ENCODE measurements around the gene OR51B4. TPM values are rescaled to one million over a fixed set of nuclear protein-coding genes. Genes with fewer than 3 reads are reported as not detected.

The OR51B4 gene
- total RNA-seq, 2 experiments from 2014 or later, result not detected

DNA sequence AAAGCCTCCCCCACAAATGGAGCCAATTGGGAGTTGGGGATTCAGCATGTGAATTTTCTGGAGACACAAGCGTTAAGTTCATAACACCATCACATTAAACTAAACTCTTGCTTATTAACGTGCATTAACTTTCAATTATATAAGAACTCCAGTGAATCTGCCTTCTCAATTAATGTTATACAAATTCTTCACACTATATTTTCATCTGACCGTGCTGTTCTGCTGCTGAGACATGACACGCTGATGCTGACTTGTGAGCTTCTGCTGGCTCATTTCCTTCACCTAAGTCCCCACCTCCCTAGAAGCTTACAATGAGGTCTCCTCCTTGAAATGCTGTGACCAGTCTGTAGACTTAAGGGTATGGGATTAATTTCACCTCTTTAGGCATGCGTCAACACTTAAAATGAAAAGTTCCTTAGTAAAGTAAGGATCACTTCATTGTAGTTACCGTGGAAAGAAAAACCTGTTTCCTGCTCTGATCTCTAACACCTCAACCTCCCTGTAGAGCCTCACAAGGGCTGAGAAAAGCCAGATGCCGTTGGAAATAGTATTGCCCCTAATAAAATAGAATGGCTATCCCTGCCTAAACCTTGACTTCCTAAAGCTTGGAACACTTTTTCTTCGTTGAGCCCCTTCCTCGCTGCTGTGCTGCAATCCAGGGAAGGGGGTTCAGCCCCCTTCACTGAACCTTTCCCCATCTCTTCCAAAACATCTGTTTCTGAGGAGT is 49.4 kb downstream of the OR51B4 start:
- Mint-ChIP-seq H3K27me3 (peaks cover 2% of the 10 kb centered on the region), H3K4me1 (ENCODE audit: low read depth) (no peaks in the 10 kb centered on the region), H3K9me3 (no peaks in the 10 kb centered on the region), H3K4me3 (no peak overlapping the region), H3K36me3 (ENCODE audit: low read depth) (no peaks in the 10 kb centered on the region), H3K27ac (no peak overlapping the region)
- TF ChIP-seq, protein P1, sequence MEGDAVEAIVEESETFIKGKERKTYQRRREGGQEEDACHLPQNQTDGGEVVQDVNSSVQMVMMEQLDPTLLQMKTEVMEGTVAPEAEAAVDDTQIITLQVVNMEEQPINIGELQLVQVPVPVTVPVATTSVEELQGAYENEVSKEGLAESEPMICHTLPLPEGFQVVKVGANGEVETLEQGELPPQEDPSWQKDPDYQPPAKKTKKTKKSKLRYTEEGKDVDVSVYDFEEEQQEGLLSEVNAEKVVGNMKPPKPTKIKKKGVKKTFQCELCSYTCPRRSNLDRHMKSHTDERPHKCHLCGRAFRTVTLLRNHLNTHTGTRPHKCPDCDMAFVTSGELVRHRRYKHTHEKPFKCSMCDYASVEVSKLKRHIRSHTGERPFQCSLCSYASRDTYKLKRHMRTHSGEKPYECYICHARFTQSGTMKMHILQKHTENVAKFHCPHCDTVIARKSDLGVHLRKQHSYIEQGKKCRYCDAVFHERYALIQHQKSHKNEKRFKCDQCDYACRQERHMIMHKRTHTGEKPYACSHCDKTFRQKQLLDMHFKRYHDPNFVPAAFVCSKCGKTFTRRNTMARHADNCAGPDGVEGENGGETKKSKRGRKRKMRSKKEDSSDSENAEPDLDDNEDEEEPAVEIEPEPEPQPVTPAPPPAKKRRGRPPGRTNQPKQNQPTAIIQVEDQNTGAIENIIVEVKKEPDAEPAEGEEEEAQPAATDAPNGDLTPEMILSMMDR (IDR thresholded peaks at IDR 0.05), result no peak
- DNase-seq, result no peak
- POLR2A ChIA-PET, result interaction anchor here (1.4 kb wide), 1 partner anchor 10 kb away, joined by 3 read pairs; no protein-coding TSS in a partner anchor
- CTCF ChIA-PET, result no interaction called here
- ATAC-seq, result no peak
- intact Hi-C loops (cut with micrococcal nuclease), result no loop called here

- ChIA-PET CTCF (no interaction called here), POLR2A (interaction anchor here (1.4 kb wide), 1 partner anchor 9 kb away, joined by 3 read pairs; no protein-coding TSS in a partner anchor)
- intact Hi-C loops (cut with micrococcal nuclease), result no loop called here
- H3K9me3 Mint-ChIP-seq, result no peaks in the 10 kb centered on the region
- TF ChIP-seq, protein P1 (IDR thresholded peaks at IDR 0.05), result no peak
- no peak overlapping the region for H3K4me3 Mint-ChIP-seq
- H3K27me3 Mint-ChIP-seq, result peaks cover 1% of the 10 kb centered on the region
- H3K4me1 Mint-ChIP-seq (ENCODE audit: low read depth), result no peaks in the 10 kb centered on the region
- H3K36me3 Mint-ChIP-seq (ENCODE audit: low read depth), result no peaks in the 10 kb centered on the region
- no peak for DNase-seq
- ATAC-seq, result no peak
- H3K27ac Mint-ChIP-seq, result no peak overlapping the region
Observed at GRCh38 chr11:5251746-5252145, 50.0 kb downstream of the OR51B4 start.

Other genes starting within 250 kb of the OR51B4 start
- gene OR52E2, start 242.3 kb downstream of the OR51B4 start, total RNA-seq, result not detected
- not detected for gene OR52E1, start 232.4 kb downstream of the OR51B4 start, total RNA-seq
- not detected for gene OR52A5, start 163.6 kb downstream of the OR51B4 start, total RNA-seq
- gene OR52A1, start 147.2 kb downstream of the OR51B4 start, total RNA-seq, result not detected
- gene OR51V1, start 101.3 kb downstream of the OR51B4 start, total RNA-seq, result not detected
- not detected for gene HBB, start 74.9 kb downstream of the OR51B4 start, total RNA-seq
- gene HBD, start 67.5 kb downstream of the OR51B4 start, total RNA-seq, result not detected
- gene HBG1, start 52.1 kb downstream of the OR51B4 start, total RNA-seq, result not detected
- not detected for gene HBG2, start 47.2 kb downstream of the OR51B4 start, total RNA-seq
- gene HBE1, start 32.0 kb downstream of the OR51B4 start, total RNA-seq, result not detected
- not detected for gene OR51B2, start 22.4 kb upstream of the OR51B4 start, total RNA-seq
- gene OR51B5, start 41.6 kb upstream of the OR51B4 start, total RNA-seq, result not detected
- gene OR51B6, start 49.6 kb upstream of the OR51B4 start, total RNA-seq, result not detected
- gene OR51M1, start 81.9 kb upstream of the OR51B4 start, total RNA-seq, result not detected
- gene OR51Q1, start 120.2 kb upstream of the OR51B4 start, total RNA-seq, result not detected
- not detected for gene OR51I1, start 139.6 kb upstream of the OR51B4 start, total RNA-seq
- not detected for gene OR51I2, start 147.4 kb upstream of the OR51B4 start, total RNA-seq
- gene OR52D1, start 186.7 kb upstream of the OR51B4 start, total RNA-seq, result not detected
- gene UBQLN3, start 208.0 kb upstream of the OR51B4 start, total RNA-seq, result not detected
- under 1 TPM in 1 of 2 experiments, not detected in 1; 0.25 TPM for gene UBQLNL, start 214.8 kb upstream of the OR51B4 start, total RNA-seq
- not detected for gene OR52H1, start 246.6 kb upstream of the OR51B4 start, total RNA-seq

Data from activated CD8-positive, alpha-beta T cell treated with anti-CD3 and anti-CD28 coated beads for 36 hours (primary cell).